Activated CD4-positive, alpha-beta T cell treated with anti-CD3 and anti-CD28 coated beads, Interleukin-2, amount 50 U/mL, for 1 hour (primary cell): ENCODE results near the gene PPP2R5E.
"Not testable (repeated sequence)": the region's sequence is repeated elsewhere in the genome, so short reads cannot be mapped to it uniquely, and the experiment has no call there.

Experiments used
- DNase-seq: peaks from one replicate; pipeline ENCODE4 v3.0.0-alpha.2; 2020

Gene PPP2R5E

GRCh38 chr14:63426838-63427352 lies 116.3 kb downstream of the PPP2R5E start:
- DNase-seq: no peak

- no peak for DNase-seq
Observed at GRCh38 chr14:63423889-63424288, 119.3 kb downstream of the PPP2R5E start.

- no peak for DNase-seq
Observed at GRCh38 chr14:63423381-63423780, 119.8 kb downstream of the PPP2R5E start.

GRCh38 chr14:63421919-63422318 lies 121.3 kb downstream of the PPP2R5E start:
- no peak for DNase-seq

GRCh38 chr14:63421226-63421625 lies 122.0 kb downstream of the PPP2R5E start:
- DNase-seq: no peak

GRCh38 chr14:63418020-63418419 lies 125.2 kb downstream of the PPP2R5E start:
- DNase-seq: no peak

- no peak for DNase-seq
Observed at GRCh38 chr14:63413009-63413408, 130.2 kb downstream of the PPP2R5E start.

- DNase-seq: no peak
Observed at GRCh38 chr14:63406333-63406732, 136.8 kb downstream of the PPP2R5E start.

- no peak for DNase-seq
Observed at GRCh38 chr14:63405715-63406114, 137.5 kb downstream of the PPP2R5E start.

- DNase-seq: no peak
Observed at GRCh38 chr14:63404906-63405305, 138.3 kb downstream of the PPP2R5E start.

GRCh38 chr14:63401646-63402045 lies 141.5 kb downstream of the PPP2R5E start:
- no peak for DNase-seq

GRCh38 chr14:63398952-63399351 lies 144.2 kb downstream of the PPP2R5E start:
- no peak for DNase-seq

GRCh38 chr14:63394841-63395240 lies 148.3 kb downstream of the PPP2R5E start:
- no peak for DNase-seq

GRCh38 chr14:63394432-63394831 lies 148.7 kb downstream of the PPP2R5E start:
- DNase-seq: no peak

- no peak for DNase-seq
Observed at GRCh38 chr14:63393012-63393411, 150.2 kb downstream of the PPP2R5E start.

- no peak for DNase-seq
Observed at GRCh38 chr14:63392236-63392635, 150.9 kb downstream of the PPP2R5E start.

- peak; percentile 44 for DNase-seq
Observed at GRCh38 chr14:63388766-63389431, 154.3 kb downstream of the PPP2R5E start.

- no peak for DNase-seq
Observed at GRCh38 chr14:63387711-63388110, 155.5 kb downstream of the PPP2R5E start.

- no peak for DNase-seq
Observed at GRCh38 chr14:63383776-63384367, 159.3 kb downstream of the PPP2R5E start.

- no peak for DNase-seq
Observed at GRCh38 chr14:63378444-63378843, 164.7 kb downstream of the PPP2R5E start.

- no peak for DNase-seq
Observed at GRCh38 chr14:63375769-63376168, 167.4 kb downstream of the PPP2R5E start.

GRCh38 chr14:63371613-63372012 lies 171.6 kb downstream of the PPP2R5E start:
- DNase-seq: not testable (repeated sequence)

GRCh38 chr14:63371033-63371432 lies 172.1 kb downstream of the PPP2R5E start:
- DNase-seq: no peak

GRCh38 chr14:63367742-63368364 lies 175.3 kb downstream of the PPP2R5E start:
- DNase-seq: no peak
